H1 (cell line): ENCODE measurements around the gene CCDC137. TPM values are rescaled to one million over a fixed set of nuclear protein-coding genes. Genes with fewer than 3 reads are reported as not detected.

Experiments
- ATF2 ChIP-seq: IDR thresholded peaks from 2 replicates; pipeline ENCODE4 v1.6.1; 2012; ENCODE audit warnings: low read length, inconsistent platforms
- BACH1 ChIP-seq: IDR thresholded peaks from 2 replicates; pipeline ENCODE4 v1.6.1; 2012; ENCODE audit warnings: low read length, improper control_type of control experiment
- HDAC2 ChIP-seq, 2 experiments: fragments of 300-600 bp in 1 of 2; sonication (generic) in 1 of 2; IDR thresholded peaks; 2 replicates each; pipeline ENCODE4 v1.6.1; 2011 to 2012; ENCODE audit warnings: low read depth in 2 of 2, low read length in 2 of 2, mild to moderate bottlenecking in 2 of 2, moderate library complexity in 2 of 2, borderline replicate concordance in 1 of 2, inconsistent platforms in 1 of 2
- KDM1A ChIP-seq: fragments of 200-600, 300-600 bp; sonication (generic); IDR thresholded peaks from 2 replicates; pipeline ENCODE4 v1.7.1; 2016; ENCODE audit warnings: mild to moderate bottlenecking, low read length, borderline replicate concordance
- KDM5A ChIP-seq: fragments of 200-600 bp; IDR thresholded peaks from 2 replicates; pipeline ENCODE4 v1.7.1; 2012; ENCODE audit warnings: mild to moderate bottlenecking, low read length, inconsistent platforms, mixed read lengths
- MAX ChIP-seq: IDR thresholded peaks from 2 replicates; pipeline ENCODE4 v1.6.1; 2012; ENCODE audit warnings: inconsistent platforms
- POU5F1 ChIP-seq: IDR thresholded peaks from 2 replicates; pipeline ENCODE4 v1.6.1; 2011; ENCODE audit warnings: low read depth, mild to moderate bottlenecking, low read length, moderate library complexity
- RBBP5 ChIP-seq: IDR thresholded peaks from 2 replicates; pipeline ENCODE4 v1.7.1; 2012; ENCODE audit warnings: low read depth, mild to moderate bottlenecking, inconsistent platforms, low read length, moderate library complexity, borderline replicate concordance
- TEAD4 ChIP-seq: IDR thresholded peaks from 2 replicates; pipeline ENCODE4 v1.6.1; 2012; ENCODE audit warnings: low read depth, low read length, inconsistent platforms, mixed read lengths
- polyA plus RNA-seq, 7 experiments: library from polyadenylated mRNA; depleted of rRNA in 3 of 7; stranded (reverse) in 5 of 7; unstranded in 2 of 7; fragments of >200 nt in 5 of 7; fragments of 200-250 nt in 2 of 7; gene quantifications; 1 replicate in 5 of 7; 2 replicates in 1 of 7; 4 replicates in 1 of 7; pipeline versions ENCODE4 v1.2.1 to v1.2.3, GENCODE V29; 2011 to 2013; ENCODE audit warnings: missing spikeins in 2 of 7, mixed read lengths in 2 of 7
- total RNA-seq: library from RNA; stranded (reverse); fragmentation: NEBNext Ultra II Directional; extraction: Animal tissue kit (Norgen Biotek cat#: 25700); gene quantifications from 2 replicates; pipeline ENCODE4 v1.2.1, GENCODE V29; 2021
- TF ChIP-seq, protein P1 (sequence below): IDR thresholded peaks from 2 replicates; pipeline ENCODE4 v1.6.1; 2012; ENCODE audit warnings: inconsistent platforms

CCDC137 gene
- total and polyA plus RNA-seq, 2 of the 8 experiments (the other 6 are each of a cell fraction or from before 2014, with no cell fraction given): 17.6 to 38.6 TPM

- TF ChIP-seq ATF2 (no peak), KDM1A (no peak), POU5F1 (no peak), BACH1 (no peak), TEAD4 (no peak), MAX (no peak), RBBP5 (no peak), KDM5A (no peak), HDAC2 (IDR thresholded peaks at IDR 0.05; ENCODE audit: borderline replicate concordance in 1 of 2, low read depth in 2 of 2, low read length in 2 of 2) (no peak)
- TF ChIP-seq, protein P1, sequence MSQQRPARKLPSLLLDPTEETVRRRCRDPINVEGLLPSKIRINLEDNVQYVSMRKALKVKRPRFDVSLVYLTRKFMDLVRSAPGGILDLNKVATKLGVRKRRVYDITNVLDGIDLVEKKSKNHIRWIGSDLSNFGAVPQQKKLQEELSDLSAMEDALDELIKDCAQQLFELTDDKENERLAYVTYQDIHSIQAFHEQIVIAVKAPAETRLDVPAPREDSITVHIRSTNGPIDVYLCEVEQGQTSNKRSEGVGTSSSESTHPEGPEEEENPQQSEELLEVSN: no peak
Measured at GRCh38 chr17:81687770-81688541, 21.4 kb downstream of the CCDC137 start (continued).
